Measurements from ENCODE around the gene SLC44A3.
"Not testable (repeated sequence)": the region's sequence is repeated elsewhere in the genome, so short reads cannot be mapped to it uniquely, and the experiment has no call there.

The SLC44A3 gene

GRCh38 chr1:94941480-94941879 is 121.3 kb downstream of the SLC44A3 start:
- not testable (repeated sequence) for H3K36me3 ChIP-seq (ENCODE audit: control insufficient read depth in 1 of 2, insufficient read depth in 2 of 2, low read length in 2 of 2); H3K4me1 ChIP-seq (ENCODE audit: control insufficient read depth in 1 of 2, insufficient read depth in 2 of 2, low read length in 2 of 2); H3K27me3 ChIP-seq (ENCODE audit: low read depth, low read length); H3K9me3 ChIP-seq (ENCODE audit: control insufficient read depth in 1 of 2, low read length in 2 of 2); H3K27ac ChIP-seq (ENCODE audit: low read length); H3K4me3 ChIP-seq (ENCODE audit: low read depth in 1 of 2, low read length in 2 of 2)

- Histone ChIP-seq H3K4me1 (ENCODE audit: control insufficient read depth in 1 of 2, insufficient read depth in 2 of 2, low read length in 2 of 2) (peaks cover 4 to 7% of the 10 kb centered on the region in 2 donors), H3K27me3 (ENCODE audit: low read depth, low read length) (no peaks in the 10 kb centered on the region), H3K9me3 (ENCODE audit: control insufficient read depth in 1 of 2, low read length in 2 of 2) (no peaks in the 10 kb centered on the region), H3K27ac (ENCODE audit: low read length) (no peak overlapping the region), H3K4me3 (ENCODE audit: low read depth in 1 of 2, low read length in 2 of 2) (no peak overlapping the region), H3K36me3 (ENCODE audit: control insufficient read depth in 1 of 2, insufficient read depth in 2 of 2, low read length in 2 of 2) (no peaks in the 10 kb centered on the region)
These were observed 122.3 kb downstream of the SLC44A3 start for GRCh38 chr1:94942171-94943128.

Measured in muscle layer of duodenum (tissue), 2 donors.